ENCODE data around the gene MYO9B. TPM values are rescaled to one million over a fixed set of nuclear protein-coding genes. Genes with fewer than 3 reads are reported as not detected.

Gene MYO9B
- total and polyA plus RNA-seq, 2 of the 13 experiments (the other 11 are each of a cell fraction or from before 2014, with no cell fraction given) = 18.0 to 18.3 TPM

DNA sequence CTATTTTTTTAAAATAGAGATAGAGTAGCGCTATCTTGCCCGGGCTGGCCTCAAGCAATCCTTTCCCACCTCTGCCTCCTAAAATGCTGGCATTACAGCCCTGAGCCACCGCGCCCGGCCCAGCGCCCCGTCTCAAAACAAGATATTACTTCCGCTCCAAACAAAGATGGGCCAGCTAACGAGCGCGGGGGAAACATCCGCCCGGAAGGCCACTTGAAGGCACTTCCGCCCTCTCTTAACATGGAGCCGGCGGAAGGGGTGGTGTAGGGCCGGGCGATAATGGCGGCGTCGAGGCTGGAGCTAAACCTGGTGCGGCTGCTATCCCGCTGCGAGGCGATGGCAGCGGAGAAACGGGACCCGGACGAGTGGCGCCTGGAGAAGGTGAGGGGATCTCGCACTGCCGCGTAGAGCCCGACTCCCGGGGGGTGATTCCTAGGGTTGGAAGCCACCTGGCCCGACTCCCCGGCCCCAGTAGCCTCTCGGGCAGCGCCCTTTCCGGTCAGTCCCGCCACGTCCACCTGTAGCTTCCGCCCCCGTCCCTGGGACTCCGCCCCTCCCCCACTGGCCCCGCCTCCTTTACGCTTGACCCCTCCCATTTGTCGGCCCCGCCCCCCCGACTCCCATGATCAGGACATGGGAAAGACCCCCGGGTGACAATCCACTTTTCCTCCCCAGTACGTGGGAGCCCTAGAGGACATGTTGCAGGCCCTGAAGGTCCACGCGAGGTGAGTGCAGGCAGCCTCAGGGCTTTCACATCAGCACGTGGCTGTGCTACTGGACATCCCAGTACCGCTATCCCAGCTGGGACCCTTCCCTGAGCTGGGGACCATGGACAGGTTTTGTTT, 139.8 kb downstream of the MYO9B start, which contains the start of gene USE1 (continued):
- TF ChIP-seq PATZ1 (CRISPR knock-in tag; IDR thresholded peaks at IDR 0.05) (peak; percentile 51), MIER2 (CRISPR knock-in tag; IDR thresholded peaks at IDR 0.05) (no peak), JARID2 (CRISPR knock-in tag; IDR thresholded peaks at IDR 0.05; ENCODE audit: insufficient replicate concordance) (peak; percentile 75), PBX3 (CRISPR knock-in tag; IDR thresholded peaks at IDR 0.05; ENCODE audit: borderline replicate concordance) (peak; percentile 21; the same call in 1 of the 2 replicates), XBP1 (CRISPR knock-in tag; IDR thresholded peaks at IDR 0.05) (no peak), FOSL2 (CRISPR knock-in tag; IDR thresholded peaks at IDR 0.05) (no peak), HNF4A (CRISPR knock-in tag; IDR thresholded peaks at IDR 0.05) (no peak), ZBTB39 (CRISPR knock-in tag; IDR thresholded peaks at IDR 0.05) (no peak), IKZF1 (IDR thresholded peaks at IDR 0.05) (no peak), SIX4 (CRISPR knock-in tag; IDR thresholded peaks at IDR 0.05) (peak; percentile 37; the same call in 1 of the 2 replicates), ZNF589 (CRISPR knock-in tag; conservative IDR thresholded peaks at IDR 0.05) (no peak), PHF21A (CRISPR knock-in tag; IDR thresholded peaks at IDR 0.05) (peak; percentile 77; the same call in 1 of the 2 replicates), ZNF709 (CRISPR knock-in tag; IDR thresholded peaks at IDR 0.05) (peak; percentile 85; the same call in 1 of the 2 replicates), AKAP8 (CRISPR knock-in tag; IDR thresholded peaks at IDR 0.05) (no peak), ZBTB7B (CRISPR knock-in tag; IDR thresholded peaks at IDR 0.05) (peak; percentile 31; the same call in 1 of the 2 replicates), CHCHD3 (CRISPR knock-in tag; IDR thresholded peaks at IDR 0.05) (no peak), ZNF776 (CRISPR knock-in tag; IDR thresholded peaks at IDR 0.05) (peak; percentile 86), ZNF207 (IDR thresholded peaks at IDR 0.05; ENCODE audit: borderline replicate concordance) (no peak), ELK4 (CRISPR knock-in tag; IDR thresholded peaks at IDR 0.05; ENCODE audit: borderline replicate concordance) (peak; percentile 88; the same call in 1 of the 2 replicates), ZNF543 (CRISPR knock-in tag; IDR thresholded peaks at IDR 0.05) (0 out of 2 replicates have a peak, but pooled peaks have one; percentile 50), ZNF724P (CRISPR knock-in tag; IDR thresholded peaks at IDR 0.05; ENCODE audit: borderline replicate concordance) (0 out of 2 replicates have a peak, but pooled peaks have one; percentile 78), LCORL (IDR thresholded peaks at IDR 0.05) (no peak), LCORL (CRISPR knock-in tag; IDR thresholded peaks at IDR 0.05) (no peak), RAD21 (CRISPR knock-in tag; IDR thresholded peaks at IDR 0.05) (peak; percentile 68), ZBTB38 (CRISPR knock-in tag; IDR thresholded peaks at IDR 0.05) (peak; percentile 20)
